ENCODE data around the gene MAN1A1. TPM values are rescaled to one million over a fixed set of nuclear protein-coding genes. Genes with fewer than 3 reads are reported as not detected.

The MAN1A1 gene
- total RNA-seq, 2 donors from 2014 or later, result 41.7 to 43.7 TPM

DNA sequence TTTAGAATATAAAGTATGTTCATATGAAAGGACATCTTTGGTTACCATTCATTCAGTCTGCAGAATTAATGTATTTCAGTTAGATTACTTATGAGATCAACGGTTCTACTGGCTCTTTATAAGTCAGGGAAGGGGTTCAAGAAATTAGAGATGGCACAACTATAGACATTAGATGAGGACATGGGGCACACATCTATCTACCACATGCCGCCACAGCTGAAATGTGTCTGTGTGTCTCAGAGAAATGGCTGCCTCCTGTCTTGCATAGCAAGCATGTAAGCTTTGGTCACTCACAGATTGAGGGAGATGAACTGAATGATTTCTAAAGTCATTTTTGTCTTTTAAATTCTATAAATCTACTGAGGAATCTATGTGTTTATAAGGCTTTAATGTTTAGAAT is 142.2 kb downstream of the MAN1A1 start:
- Histone ChIP-seq H3K27me3 (ENCODE audit: control insufficient read depth, insufficient read depth, low read length, poor library complexity, severe bottlenecking) (no peaks in the 10 kb centered on the region), H3K9ac (ENCODE audit: extremely low read depth, low read length, poor library complexity, severe bottlenecking) (no peak overlapping the region), H3K27ac (ENCODE audit: low read depth, low read length) (no peak overlapping the region), H3K4me3 (ENCODE audit: low read length) (no peak overlapping the region), H3K4me1 (ENCODE audit: control insufficient read depth, insufficient read depth, low read length) (no peaks in the 10 kb centered on the region), H3K36me3 (ENCODE audit: control insufficient read depth, insufficient read depth, low read length) (peaks cover 39% of the 10 kb centered on the region), H3K9me3 (ENCODE audit: control insufficient read depth, low read length) (no peaks in the 10 kb centered on the region)
- H3K4me1 Mint-ChIP-seq, result no peaks in the 10 kb centered on the region
- no peaks in the 10 kb centered on the region for H3K27me3 Mint-ChIP-seq (ENCODE audit: insufficient read depth)
- TF ChIP-seq, protein P1, sequence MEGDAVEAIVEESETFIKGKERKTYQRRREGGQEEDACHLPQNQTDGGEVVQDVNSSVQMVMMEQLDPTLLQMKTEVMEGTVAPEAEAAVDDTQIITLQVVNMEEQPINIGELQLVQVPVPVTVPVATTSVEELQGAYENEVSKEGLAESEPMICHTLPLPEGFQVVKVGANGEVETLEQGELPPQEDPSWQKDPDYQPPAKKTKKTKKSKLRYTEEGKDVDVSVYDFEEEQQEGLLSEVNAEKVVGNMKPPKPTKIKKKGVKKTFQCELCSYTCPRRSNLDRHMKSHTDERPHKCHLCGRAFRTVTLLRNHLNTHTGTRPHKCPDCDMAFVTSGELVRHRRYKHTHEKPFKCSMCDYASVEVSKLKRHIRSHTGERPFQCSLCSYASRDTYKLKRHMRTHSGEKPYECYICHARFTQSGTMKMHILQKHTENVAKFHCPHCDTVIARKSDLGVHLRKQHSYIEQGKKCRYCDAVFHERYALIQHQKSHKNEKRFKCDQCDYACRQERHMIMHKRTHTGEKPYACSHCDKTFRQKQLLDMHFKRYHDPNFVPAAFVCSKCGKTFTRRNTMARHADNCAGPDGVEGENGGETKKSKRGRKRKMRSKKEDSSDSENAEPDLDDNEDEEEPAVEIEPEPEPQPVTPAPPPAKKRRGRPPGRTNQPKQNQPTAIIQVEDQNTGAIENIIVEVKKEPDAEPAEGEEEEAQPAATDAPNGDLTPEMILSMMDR (conservative IDR thresholded peaks at IDR 0.05), result no peak
- 94 to 100% methylated on average over 2 of the region's 2 CpGs for WGBS, 2 experiments (ENCODE audit: insufficient coverage in 1 of 2, insufficient read length in 1 of 2)
- no peak overlapping the region for H3K27ac Mint-ChIP-seq
- DNase-seq, result no peak
- H3K4me3 Mint-ChIP-seq, result no peak overlapping the region
- peaks cover 25% of the 10 kb centered on the region for H3K36me3 Mint-ChIP-seq (ENCODE audit: low read depth)
- H3K9me3 Mint-ChIP-seq, result no peaks in the 10 kb centered on the region

DNA sequence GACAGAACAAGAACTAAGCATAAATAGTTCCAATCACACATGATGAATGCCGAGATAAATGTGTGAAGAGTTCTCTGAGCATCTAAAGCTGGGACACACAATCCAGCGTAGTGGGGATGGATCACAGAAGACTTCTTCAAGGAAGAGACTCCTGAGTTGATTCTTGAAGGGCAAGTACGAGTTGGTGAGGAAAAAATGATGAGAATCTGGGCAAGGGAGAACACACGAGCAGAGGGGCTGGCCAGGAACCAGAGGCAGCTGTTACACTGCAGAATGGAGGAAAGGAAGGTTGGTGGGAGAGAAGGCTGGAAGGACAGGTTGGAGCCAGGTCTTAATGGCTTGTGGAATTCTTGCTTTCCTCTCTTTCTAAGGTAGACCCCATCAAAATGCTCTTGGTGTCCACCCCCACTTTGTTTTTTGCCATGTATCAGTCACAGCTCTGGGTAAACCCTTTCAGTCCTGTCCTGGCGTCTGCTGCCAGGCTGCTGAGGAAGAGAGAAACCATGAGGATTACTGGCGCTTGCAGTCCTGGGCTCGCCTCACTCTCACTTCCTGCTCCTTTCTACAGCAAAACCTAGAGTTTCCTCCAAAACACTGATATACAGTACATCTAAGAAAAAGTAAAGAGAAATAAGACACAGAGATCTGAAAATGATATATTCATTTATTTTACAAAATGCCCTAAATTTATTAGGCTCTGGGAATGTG is 143.5 kb downstream of the MAN1A1 start:
- H3K36me3 ChIP-seq (ENCODE audit: control insufficient read depth, insufficient read depth, low read length), result peaks cover 48% of the 10 kb centered on the region
- H3K27ac Mint-ChIP-seq, result peak overlapping the region; percentile 20
- H3K27ac ChIP-seq (ENCODE audit: low read depth, low read length), result no peak overlapping the region
- TF ChIP-seq, protein P1 (conservative IDR thresholded peaks at IDR 0.05), result no peak
- no peak overlapping the region for H3K4me3 Mint-ChIP-seq
- no peaks in the 10 kb centered on the region for H3K27me3 Mint-ChIP-seq (ENCODE audit: insufficient read depth)
- H3K4me3 ChIP-seq (ENCODE audit: low read length), result no peak overlapping the region
- peaks cover 26% of the 10 kb centered on the region for H3K36me3 Mint-ChIP-seq (ENCODE audit: low read depth)
- H3K27me3 ChIP-seq (ENCODE audit: control insufficient read depth, insufficient read depth, low read length, poor library complexity, severe bottlenecking), result no peaks in the 10 kb centered on the region
- no peak for DNase-seq
- H3K9me3 ChIP-seq (ENCODE audit: control insufficient read depth, low read length), result no peaks in the 10 kb centered on the region
- no peaks in the 10 kb centered on the region for H3K9me3 Mint-ChIP-seq
- H3K9ac ChIP-seq (ENCODE audit: extremely low read depth, low read length, poor library complexity, severe bottlenecking), result no peak overlapping the region
- H3K4me1 Mint-ChIP-seq, result no peaks in the 10 kb centered on the region
- no peaks in the 10 kb centered on the region for H3K4me1 ChIP-seq (ENCODE audit: control insufficient read depth, insufficient read depth, low read length)
- 94% methylated on average over 4 to 7 of the region's 7 CpGs for WGBS, 2 experiments (ENCODE audit: insufficient coverage in 1 of 2, insufficient read length in 1 of 2)

DNA sequence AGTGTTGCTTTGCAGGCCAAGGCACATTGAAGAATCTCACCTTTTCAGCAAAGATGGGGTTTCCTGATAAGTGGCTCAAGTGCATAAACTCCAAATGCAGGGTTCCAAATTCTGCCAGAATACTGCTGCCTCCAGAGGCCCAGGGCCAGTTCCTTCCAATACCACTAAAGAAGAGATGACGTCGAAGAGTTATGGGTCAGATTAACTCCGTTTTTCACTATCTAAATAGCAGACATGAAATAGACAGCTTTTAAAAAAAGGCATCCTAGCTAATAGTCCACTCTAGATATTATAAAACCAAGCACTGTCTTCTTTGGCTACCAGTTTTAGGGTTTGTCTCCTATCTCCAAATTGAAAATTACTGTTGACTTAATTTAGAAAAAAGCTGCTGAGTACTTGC is 144.8 kb downstream of the MAN1A1 start:
- no peaks in the 10 kb centered on the region for H3K4me1 Mint-ChIP-seq
- H3K9ac ChIP-seq (ENCODE audit: extremely low read depth, low read length, poor library complexity, severe bottlenecking), result no peak overlapping the region
- DNase-seq, result no peak
- H3K9me3 ChIP-seq (ENCODE audit: control insufficient read depth, low read length), result no peaks in the 10 kb centered on the region
- no peaks in the 10 kb centered on the region for H3K27me3 Mint-ChIP-seq (ENCODE audit: insufficient read depth)
- H3K4me3 ChIP-seq (ENCODE audit: low read length), result no peak overlapping the region
- peaks cover 52% of the 10 kb centered on the region for H3K36me3 ChIP-seq (ENCODE audit: control insufficient read depth, insufficient read depth, low read length)
- H3K4me3 Mint-ChIP-seq, result no peak overlapping the region
- no peaks in the 10 kb centered on the region for H3K4me1 ChIP-seq (ENCODE audit: control insufficient read depth, insufficient read depth, low read length)
- no peaks in the 10 kb centered on the region for H3K27me3 ChIP-seq (ENCODE audit: control insufficient read depth, insufficient read depth, low read length, poor library complexity, severe bottlenecking)
- H3K27ac Mint-ChIP-seq, result no peak overlapping the region
- TF ChIP-seq, protein P1 (conservative IDR thresholded peaks at IDR 0.05), result no peak
- no peak overlapping the region for H3K27ac ChIP-seq (ENCODE audit: low read depth, low read length)
- peaks cover 26% of the 10 kb centered on the region for H3K36me3 Mint-ChIP-seq (ENCODE audit: low read depth)
- no peaks in the 10 kb centered on the region for H3K9me3 Mint-ChIP-seq
- 92 to 96% methylated on average over 3 of the region's 3 CpGs for WGBS, 2 experiments (ENCODE audit: insufficient coverage in 1 of 2, insufficient read length in 1 of 2)
